ENCODE data around the gene PRTFDC1. TPM values are rescaled to one million over a fixed set of nuclear protein-coding genes. Genes with fewer than 3 reads are reported as not detected.
A peak's percentile ranks its signal among the peaks of the same experiment; 100 is the strongest.

The PRTFDC1 gene
- total RNA-seq, 1 donor = 13.4 TPM

DNA sequence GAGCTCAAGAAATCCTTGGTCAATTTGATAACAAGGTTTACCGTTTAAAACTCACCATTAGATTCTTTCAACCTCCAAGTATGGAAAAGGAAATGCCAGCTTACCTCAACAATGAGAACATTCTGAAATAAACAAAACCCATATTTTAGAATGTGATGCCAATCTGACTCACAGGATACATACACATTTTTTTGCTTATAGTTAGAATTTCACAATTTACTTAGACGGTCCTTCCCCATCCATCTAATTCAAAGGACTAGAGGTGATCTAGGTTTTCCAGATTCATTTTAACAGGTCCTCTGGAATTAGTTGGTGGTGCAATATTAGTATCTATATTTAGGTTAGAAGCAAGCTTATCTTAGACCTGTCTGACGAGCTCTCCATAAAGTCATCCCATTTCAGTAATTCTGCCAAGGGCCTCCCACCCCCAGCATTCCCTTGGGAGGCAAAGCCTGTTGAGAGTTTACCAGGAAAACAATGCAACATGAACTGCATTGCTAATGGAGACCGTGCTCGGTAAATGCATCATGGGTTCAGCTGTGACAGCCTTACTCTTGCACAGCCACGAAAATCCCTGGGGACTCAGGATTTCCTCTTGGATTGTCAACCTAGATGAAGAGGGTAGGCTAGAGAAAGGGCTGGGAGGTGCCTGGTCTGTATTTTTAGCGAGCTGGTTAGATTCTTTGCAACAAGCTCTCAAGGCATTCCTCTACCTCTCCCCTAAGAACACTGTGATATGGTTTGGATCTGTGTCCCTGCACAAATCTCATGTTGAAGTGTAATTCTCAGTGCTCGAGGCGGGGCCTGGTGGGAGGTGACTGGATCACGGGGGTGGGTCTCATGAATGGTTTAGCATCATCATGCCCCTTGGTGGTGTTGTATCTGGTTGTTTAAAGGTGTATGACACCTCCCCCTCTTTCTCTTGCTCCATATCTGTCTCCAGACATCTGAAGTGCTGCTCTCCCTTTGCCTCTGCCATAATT lies 93.8 kb downstream of the PRTFDC1 start:
- TF ChIP-seq, protein P1, sequence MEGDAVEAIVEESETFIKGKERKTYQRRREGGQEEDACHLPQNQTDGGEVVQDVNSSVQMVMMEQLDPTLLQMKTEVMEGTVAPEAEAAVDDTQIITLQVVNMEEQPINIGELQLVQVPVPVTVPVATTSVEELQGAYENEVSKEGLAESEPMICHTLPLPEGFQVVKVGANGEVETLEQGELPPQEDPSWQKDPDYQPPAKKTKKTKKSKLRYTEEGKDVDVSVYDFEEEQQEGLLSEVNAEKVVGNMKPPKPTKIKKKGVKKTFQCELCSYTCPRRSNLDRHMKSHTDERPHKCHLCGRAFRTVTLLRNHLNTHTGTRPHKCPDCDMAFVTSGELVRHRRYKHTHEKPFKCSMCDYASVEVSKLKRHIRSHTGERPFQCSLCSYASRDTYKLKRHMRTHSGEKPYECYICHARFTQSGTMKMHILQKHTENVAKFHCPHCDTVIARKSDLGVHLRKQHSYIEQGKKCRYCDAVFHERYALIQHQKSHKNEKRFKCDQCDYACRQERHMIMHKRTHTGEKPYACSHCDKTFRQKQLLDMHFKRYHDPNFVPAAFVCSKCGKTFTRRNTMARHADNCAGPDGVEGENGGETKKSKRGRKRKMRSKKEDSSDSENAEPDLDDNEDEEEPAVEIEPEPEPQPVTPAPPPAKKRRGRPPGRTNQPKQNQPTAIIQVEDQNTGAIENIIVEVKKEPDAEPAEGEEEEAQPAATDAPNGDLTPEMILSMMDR (IDR thresholded peaks at IDR 0.05; ENCODE audit: insufficient read depth, low read depth, low read length) = no peak
- H3K4me3 ChIP-seq (ENCODE audit: low read depth, low read length) = no peak overlapping the region

DNA sequence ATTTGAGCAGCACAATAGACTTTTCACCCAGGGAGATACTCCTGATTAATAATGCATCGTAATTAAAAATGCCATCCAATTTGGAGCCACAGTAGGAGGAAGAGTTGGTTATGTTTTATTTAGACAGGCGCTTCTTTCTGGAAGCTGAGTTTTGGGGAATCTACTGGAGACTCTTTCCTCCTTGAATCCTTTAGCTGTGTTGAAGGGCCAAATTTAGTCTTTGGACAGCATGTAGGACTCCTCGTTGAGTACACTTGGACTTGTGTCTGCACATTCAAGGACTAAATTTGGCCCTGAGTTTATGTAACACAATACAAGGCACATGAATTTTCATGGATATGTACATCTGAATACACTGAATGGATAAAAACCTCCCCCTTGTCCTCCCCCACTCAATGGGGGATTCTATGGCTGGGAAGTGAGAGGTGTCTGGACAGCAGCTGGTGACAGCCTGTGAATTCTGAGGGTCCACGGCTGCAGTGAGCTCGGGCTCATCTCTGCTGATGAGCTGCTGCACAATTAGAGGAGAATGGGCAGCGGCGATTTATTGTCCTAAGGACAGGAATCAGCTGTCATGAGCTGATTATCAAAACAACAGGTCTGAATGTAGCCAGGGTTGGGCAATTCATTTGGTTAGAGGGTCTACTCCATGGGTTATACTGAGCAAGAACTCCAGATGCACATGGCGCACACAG lies 95.2 kb downstream of the PRTFDC1 start:
- DNase-seq (ENCODE audit: low read depth) = no peak
- TF ChIP-seq, protein P1 (IDR thresholded peaks at IDR 0.05; ENCODE audit: insufficient read depth, low read depth, low read length) = no peak
- no peak overlapping the region for H3K4me3 ChIP-seq (ENCODE audit: low read depth, low read length)

More for the DNA sequence above, 93.8 kb downstream of the PRTFDC1 start:
- peak; percentile 36 for DNase-seq (ENCODE audit: low read depth)

DNA sequence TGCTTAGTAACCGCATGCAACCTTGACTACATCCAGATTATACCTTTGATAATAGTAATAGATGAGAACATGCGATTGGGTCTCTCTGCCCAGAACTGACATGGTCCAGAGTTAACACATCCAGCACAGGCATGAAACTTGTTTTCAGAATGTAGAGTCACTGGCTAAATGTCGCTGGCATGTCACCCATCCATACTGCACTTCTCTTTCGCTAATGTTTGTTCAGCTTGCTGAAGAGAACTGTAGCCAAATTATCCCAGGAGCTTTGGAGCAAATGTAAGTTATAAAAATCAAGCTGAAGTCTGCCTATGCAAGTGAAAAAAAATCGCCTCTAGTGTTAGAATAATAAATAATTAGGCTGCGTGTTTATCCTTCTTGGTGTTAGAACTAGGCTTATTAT lies 98.2 kb downstream of the PRTFDC1 start:
- TF ChIP-seq, protein P1 (IDR thresholded peaks at IDR 0.05; ENCODE audit: insufficient read depth, low read depth, low read length) = no peak
- no peak overlapping the region for H3K4me3 ChIP-seq (ENCODE audit: low read depth, low read length)
- no peak for DNase-seq (ENCODE audit: low read depth)

DNA sequence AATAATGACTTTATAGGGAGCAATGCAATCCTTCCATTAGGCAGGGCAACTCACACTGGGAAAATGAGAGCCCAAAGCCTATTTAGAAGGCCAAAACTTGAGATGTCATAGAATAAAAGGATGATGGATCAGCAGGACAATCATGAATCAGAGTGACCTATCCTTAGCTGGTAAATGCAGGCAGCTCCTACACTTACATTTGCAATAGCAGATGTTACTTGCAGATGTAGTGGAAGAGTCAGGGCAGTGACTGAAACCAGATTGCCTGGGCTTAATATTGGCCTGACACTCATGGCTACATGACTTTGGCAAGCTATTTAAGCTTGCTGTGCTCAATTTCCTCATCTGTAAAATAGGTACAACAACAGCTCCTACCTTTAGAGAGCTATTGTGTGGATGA lies 98.7 kb downstream of the PRTFDC1 start:
- DNase-seq (ENCODE audit: low read depth) = peak; percentile 32

DNA sequence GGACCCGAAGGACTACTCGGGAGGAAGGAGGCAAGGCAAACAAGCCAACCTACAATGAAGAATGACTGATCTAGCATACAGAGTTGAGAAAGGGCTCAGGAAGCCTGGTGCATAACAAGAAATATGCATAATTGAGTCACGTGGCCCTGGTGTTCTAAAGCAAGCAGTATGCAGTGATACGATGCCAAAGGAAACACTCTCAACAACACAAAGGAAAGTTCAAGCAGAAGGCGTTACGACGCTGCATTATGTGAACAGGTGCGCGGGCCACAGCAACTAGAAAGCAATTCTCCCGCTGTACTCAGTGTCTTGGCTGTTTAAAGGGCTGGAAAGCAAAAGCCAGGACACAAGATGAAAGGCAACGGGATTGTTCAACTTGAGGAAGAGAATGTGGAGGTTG lies 100.8 kb downstream of the PRTFDC1 start:
- H3K4me3 ChIP-seq (ENCODE audit: low read depth, low read length) = no peak overlapping the region
- no peak for DNase-seq (ENCODE audit: low read depth)
- TF ChIP-seq, protein P1 (IDR thresholded peaks at IDR 0.05; ENCODE audit: insufficient read depth, low read depth, low read length) = no peak

More for the DNA sequence above, 98.7 kb downstream of the PRTFDC1 start:
- TF ChIP-seq, protein P1 (IDR thresholded peaks at IDR 0.05; ENCODE audit: insufficient read depth, low read depth, low read length) = no peak
- H3K4me3 ChIP-seq (ENCODE audit: low read depth, low read length) = no peak overlapping the region

DNA sequence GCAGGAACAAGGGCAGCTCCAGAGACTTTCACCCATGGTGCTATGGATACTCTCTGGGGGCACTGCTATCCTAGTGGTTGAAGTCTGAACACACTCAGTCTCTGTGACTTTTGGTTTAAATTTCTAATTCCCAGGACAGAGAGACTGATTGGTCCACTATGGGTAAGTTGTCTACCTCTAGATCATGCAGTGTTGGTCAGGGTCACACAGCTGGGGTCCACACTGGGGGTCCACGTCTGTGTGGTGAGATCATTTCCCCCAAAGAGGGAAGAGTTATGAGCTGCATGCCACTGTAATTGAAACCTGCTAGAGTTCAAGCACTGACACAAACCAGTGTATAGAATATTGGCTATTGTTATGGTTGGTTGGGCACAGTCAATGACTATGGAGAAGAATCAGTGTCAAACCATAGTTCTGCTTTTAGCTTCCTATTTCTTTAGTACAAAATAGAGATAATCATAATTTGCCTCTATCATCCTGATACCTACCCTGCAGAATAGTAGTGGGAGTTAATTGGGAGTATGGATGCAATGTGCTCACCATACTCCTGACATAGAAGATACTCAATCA lies 101.6 kb downstream of the PRTFDC1 start:
- no peak overlapping the region for H3K4me3 ChIP-seq (ENCODE audit: low read depth, low read length)
- DNase-seq (ENCODE audit: low read depth) = no peak
- TF ChIP-seq, protein P1 (IDR thresholded peaks at IDR 0.05; ENCODE audit: insufficient read depth, low read depth, low read length) = no peak
